ENCODE results near the gene PTPRD.
A peak's percentile ranks its signal among the peaks of the same experiment; 100 is the strongest.
"Not testable (repeated sequence)": the region's sequence is repeated elsewhere in the genome, so short reads cannot be mapped to it uniquely, and the experiment has no call there.

The PTPRD gene

DNA sequence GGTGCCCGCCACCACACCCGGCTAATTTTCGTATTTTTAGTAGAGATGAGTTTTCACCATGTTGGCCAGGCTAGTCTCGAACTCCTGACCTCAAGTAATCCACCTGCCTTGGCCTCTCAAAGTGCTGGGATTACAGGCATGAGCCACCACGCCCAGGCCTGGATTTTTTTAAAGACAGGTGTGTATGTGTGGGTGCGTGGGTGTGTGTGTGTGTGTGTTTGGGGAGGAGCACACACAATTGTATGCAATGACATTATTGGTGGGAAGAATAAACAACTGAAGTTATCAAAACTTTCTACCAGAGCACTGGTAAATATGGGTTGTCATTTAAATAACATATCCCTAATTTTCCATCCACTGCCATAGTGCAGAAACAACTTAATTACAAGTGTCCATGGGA is 1915.2 kb downstream of the PTPRD start:
- DNase-seq: not testable (repeated sequence)

DNA sequence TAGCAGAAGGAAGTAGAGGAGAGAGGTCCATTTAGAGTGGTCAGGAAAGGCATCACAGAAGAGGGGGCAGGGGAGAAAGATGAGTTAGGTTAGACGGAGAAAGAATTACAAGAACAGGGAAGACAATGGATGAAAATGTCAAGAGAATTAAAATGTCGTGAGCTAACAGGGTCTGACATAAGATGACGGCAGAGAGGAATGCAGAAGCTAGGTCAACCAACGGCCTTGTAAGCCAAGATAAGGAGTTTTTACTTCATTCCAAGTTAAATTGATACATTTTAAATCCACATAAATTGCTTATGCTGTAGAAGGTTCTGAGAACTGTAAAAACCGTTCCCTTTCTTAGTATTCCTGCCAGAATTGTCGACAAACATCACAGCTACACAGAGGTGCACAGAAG is 1916.3 kb downstream of the PTPRD start:
- no peak for DNase-seq

GRCh38 chr9:8694983-8695588 is 1917.7 kb downstream of the PTPRD start:
- no peak for DNase-seq

GRCh38 chr9:8693464-8693863 is 1919.3 kb downstream of the PTPRD start:
- peak; percentile 45 for DNase-seq

DNA sequence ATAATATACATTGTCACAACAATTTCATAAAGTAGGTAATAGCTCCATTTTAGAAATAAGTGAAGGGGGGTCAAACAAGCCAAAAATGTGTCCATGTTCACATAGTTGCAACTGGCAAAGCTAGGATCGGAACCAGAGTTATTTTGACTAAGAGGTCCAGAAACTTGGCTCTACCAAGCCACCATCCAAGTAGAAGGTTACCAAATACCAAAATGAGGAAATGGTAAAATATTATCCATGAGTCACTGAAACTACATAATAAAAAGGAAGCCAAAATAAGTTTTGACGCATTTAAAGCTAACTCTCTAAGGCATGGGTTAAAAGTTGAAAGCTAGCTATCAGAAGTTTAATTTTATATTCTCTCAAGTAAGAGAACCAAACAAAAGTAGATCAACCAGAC is 1926.3 kb downstream of the PTPRD start:
- DNase-seq: no peak

DNA sequence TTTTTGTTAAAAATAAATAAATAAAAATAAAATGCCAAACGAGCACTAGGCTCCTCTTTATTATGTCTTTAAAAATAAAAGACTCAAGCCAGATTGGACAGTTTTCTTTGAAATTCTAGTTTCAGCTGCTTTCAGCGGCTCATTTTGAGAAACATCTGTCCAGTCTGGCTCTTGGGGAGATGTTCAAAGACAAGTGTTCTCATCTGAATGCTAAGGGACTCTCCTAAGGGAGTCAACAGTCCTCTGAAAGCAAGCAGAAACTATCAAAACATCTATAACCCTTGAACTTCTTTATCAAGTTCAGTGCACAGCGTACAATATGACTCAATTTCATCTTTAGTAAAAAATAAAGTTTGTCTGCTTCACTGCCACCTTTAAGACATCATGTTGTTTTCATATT is 1927.0 kb downstream of the PTPRD start:
- no peak for DNase-seq

DNA sequence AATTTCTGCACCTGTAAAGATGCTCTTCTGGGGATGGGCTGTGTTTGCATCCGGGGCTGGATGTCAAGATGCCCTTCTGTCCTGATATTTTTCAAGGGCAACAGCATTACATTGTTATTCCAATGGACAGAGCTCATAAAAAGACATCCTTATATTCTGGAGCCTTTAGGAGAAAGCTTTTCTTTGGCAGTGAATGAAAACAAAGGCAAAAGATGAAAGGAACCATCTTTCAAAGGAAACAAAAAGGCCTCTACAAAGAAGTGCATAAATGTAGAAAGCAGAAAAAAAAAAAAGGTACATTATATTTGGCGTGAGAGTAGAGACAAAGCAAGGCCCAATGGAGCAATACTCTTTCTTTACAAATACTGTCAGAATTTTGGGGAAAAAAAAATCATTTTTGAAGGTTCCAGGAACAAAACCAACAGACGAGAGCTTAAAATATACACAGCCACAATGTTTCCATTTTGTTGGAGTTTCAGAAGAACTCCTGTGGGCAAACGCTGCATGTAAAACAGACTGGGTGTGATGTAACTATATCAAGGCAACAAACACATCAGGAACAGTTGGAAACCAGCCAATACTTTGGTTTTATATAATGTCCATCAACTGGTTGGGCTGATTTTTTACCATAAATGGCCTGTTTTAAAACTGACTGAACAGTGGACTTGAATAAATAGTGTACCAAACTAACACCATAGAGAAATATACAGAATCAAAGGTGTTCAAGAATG is 1927.7 kb downstream of the PTPRD start:
- DNase-seq: no peak

GRCh38 chr9:8683496-8683895 is 1929.3 kb downstream of the PTPRD start:
- no peak for DNase-seq

DNA sequence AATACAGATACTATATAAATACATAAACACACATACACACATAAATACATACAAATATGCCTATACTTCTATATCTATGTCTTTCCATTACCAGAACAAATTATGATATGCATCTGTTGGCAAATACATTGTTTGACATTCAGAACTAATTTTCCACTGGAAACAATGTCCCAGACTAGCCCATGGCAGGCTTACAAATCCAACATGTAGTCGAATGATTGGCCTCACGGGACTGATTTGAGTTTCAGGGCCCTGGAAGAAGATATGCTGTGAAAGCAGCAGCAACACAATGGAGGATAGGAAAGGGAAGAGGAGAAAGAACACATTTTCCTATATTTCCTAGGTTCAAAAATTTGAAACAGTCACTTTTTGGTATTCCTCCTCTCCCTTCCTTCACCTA is 1932.1 kb downstream of the PTPRD start:
- no peak for DNase-seq

DNA sequence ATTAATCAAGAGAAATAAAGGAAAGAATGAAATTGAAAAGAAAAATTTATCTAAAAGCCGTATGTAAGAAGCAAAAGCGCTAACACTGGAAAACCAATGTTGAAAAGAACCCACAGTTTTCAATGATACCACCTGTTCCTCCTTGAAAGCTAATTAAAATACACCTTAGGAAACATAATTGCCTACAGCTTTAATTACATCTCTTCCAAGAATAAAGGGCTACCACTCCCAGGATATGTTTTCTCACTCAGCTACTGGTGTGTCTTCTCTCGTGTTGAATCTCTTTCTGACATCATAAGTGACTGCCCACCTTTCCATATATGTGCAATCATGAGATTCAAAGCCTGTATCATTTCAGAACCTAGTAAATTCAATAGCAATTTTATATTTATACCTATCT is 1932.6 kb downstream of the PTPRD start:
- DNase-seq: no peak

DNA sequence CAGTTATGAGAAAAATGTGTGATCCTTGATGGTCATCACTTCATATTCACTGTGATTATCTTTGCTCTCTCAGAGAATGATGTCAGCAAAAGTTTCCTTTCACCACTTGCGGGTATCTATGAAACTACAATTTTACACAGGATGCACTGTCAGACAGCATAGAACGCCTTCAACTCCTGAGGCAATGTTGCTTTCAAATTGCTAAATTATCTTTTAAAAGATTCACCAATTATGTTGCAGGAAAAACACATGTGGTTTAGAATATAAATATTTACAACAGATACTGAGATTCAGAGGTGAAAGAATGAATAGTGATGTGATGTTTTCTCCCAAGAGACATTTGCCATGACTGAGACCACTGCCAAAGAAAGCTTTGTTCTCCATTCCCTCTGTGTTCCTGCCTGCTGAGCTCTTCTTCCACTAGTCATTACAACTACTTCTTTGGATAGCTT is 1933.4 kb downstream of the PTPRD start:
- DNase-seq: no peak

GRCh38 chr9:8677741-8678140 is 1935.1 kb downstream of the PTPRD start:
- no peak for DNase-seq

DNA sequence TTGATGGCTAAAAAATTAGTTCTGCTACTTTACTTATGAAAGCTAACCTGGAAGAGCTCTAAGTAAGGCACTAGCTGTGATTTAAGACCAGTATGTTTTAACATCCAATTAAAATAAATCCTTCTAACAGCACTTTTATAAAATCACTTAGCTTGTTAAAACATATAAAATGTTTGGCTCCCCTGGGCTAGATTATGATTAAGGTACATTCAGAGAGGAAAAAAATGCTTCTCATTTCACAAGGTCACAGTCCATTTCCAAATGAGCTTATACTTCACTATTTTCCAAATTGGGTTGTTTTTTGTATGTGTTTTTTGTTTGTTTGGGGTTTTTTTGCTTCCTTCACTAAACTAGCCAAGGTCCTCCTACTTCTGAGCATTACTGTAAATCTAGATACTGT is 1938.3 kb downstream of the PTPRD start:
- no peak for DNase-seq

GRCh38 chr9:8673830-8674229 is 1939.0 kb downstream of the PTPRD start:
- DNase-seq: no peak

- no peak for DNase-seq
Observed at GRCh38 chr9:8670751-8671150, 1942.1 kb downstream of the PTPRD start.

DNA sequence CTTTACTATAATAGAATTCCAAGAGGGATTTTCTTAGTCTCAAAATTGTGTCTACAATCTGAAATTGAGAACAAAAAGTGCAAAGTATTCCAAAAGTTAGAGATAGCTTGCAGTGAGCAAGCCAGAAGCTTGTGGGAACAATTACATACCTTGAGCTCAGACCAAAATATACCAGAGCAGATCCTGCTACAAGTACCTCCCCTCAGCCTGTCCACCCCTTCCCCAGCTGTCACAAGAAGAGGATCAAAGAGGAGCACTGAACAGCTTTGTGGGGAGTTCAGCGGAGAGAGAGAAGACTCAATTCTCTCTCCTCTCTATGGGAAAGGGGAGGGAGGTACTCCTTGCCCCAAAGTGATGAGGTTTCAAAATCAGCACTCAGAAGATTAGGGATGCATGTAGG is 1944.1 kb downstream of the PTPRD start:
- DNase-seq: no peak

GRCh38 chr9:8668231-8668630 is 1944.6 kb downstream of the PTPRD start:
- no peak for DNase-seq

GRCh38 chr9:8666060-8666459 is 1946.7 kb downstream of the PTPRD start:
- no peak for DNase-seq

DNA sequence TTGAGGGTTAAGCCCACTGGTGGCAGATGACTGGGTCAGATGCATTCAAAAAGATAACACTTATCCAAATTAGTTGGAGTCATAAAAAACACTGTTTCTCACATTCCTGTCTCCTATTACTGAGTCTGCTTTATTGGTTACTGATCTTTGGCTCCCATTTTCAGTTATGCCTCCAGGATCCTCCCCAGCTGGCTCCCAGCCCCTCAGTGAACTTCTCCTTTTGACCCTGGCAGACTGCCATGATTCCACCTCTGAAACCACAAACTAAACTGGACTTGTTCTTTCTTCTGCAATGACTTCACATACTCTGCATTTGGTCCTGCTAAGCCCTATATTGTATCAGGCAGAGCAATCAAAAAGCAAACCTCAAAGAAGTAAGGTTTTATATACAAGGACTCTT is 1952.4 kb downstream of the PTPRD start:
- no peak for DNase-seq

DNA sequence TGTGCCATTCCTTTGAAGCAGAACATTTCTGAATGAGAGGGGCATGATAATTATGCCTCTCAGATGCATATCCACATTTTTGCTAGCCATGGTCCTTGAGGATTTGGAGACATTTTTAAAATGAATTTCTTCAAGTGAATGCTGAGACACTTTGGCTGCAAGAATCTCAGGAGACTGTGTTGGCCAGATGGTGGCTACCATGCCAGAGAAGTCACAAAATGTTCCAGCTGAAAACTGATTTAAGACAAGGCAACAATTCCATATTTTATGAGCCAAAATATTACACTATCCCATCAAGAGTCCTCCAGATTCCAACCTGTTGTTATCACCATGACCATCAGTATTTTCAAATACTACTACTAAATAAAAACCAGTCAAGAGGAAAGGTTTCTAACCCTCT is 1953.7 kb downstream of the PTPRD start:
- no peak for DNase-seq

DNA sequence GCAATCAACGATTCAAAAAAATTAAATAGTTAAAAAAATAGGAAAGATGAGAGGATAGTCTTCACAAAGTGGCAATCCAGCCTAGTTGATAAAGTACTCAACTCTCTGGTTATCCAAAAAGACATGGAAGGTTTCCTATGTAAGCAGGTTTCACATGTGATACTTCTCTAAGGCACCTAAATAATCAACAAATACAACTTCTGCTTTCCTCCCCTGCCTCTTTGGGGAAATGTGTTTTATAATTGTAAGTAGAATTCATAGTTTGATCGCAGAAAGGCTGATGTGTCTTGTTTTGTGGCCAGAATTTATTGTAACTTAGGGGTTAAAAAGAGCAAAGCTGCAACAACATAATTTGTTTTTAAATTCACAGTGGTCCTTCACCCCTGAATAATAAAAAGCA is 1957.7 kb downstream of the PTPRD start:
- DNase-seq: no peak

GRCh38 chr9:8653855-8654254 is 1958.9 kb downstream of the PTPRD start:
- no peak for DNase-seq

GRCh38 chr9:8653111-8653510 is 1959.7 kb downstream of the PTPRD start:
- no peak for DNase-seq

DNA sequence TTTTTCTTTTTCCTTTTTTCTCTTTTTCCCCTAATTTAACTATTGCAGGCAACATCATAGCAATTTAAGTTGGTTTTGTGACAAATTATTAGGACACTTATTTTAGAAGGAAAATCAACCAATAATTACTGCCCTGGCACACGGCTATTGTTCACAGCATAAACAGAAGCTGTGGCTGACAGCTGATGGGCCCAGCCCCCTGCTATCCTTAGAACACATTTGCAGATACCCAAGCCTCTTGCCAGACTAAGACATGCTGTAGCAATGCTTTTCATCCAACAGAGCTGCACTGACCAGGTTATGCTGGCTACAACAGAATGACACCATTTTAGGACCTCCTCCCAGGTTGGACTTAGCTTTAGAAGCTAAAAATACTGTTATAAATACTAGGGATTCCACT is 1960.5 kb downstream of the PTPRD start:
- no peak for DNase-seq

DNA sequence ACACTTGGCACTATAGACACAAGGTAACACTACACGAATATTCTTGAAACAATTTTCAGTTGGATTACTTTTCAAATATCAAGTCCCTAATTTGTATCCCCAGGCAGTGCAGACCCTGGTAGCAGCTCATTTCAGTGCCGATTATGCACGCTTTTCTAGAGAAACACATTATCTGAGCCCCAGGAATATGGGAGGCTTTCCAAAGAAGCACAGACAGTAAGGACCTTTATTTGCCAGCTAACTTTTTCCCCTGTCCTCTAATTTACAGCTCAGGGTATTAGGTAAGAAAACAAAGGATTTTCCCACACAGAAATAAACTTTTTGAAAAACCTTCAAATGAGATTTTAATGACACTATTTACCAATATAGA is 1961.0 kb downstream of the PTPRD start:
- DNase-seq: no peak

Data from NCI-H1048 (cell line).